Neuronal stem cell (in vitro differentiated cells): ENCODE data around the gene AIFM3.

Experiments used
- DNase-seq: peaks from one replicate; pipeline ENCODE4 v3.0.0-alpha.2; 2013; ENCODE audit warnings: low spot score
- H2AFZ ChIP-seq: one replicate; pipeline ENCODE4 v1.6.1; 2013; ENCODE audit warnings: mild to moderate bottlenecking, low read length, inconsistent platforms
- H2AK5ac ChIP-seq: 2 replicates; pipeline ENCODE4 v1.6.1; 2013; ENCODE audit warnings: low read depth, mild to moderate bottlenecking, inconsistent platforms, low read length, moderate library complexity, mixed read lengths
- H2BK120ac ChIP-seq: 2 replicates; pipeline ENCODE4 v1.6.1; 2013; ENCODE audit warnings: low read depth, mild to moderate bottlenecking, inconsistent platforms, low read length, moderate library complexity, mixed read lengths
- H2BK12ac ChIP-seq: one replicate; pipeline ENCODE4 v1.6.1; 2013; ENCODE audit warnings: low read length, inconsistent platforms
- H2BK15ac ChIP-seq: 2 replicates; pipeline ENCODE4 v1.6.1; 2013; ENCODE audit warnings: mild to moderate bottlenecking, low read length, inconsistent platforms, mixed read lengths
- H2BK5ac ChIP-seq: one replicate; pipeline ENCODE4 v1.6.1; 2013; ENCODE audit warnings: inconsistent platforms, mild to moderate bottlenecking, low read length, moderate library complexity
- H3K14ac ChIP-seq: one replicate; pipeline ENCODE4 v1.6.1; 2013; ENCODE audit warnings: low read length, inconsistent platforms
- H3K18ac ChIP-seq: 2 replicates; pipeline ENCODE4 v1.6.1; 2013; ENCODE audit warnings: low read length, inconsistent platforms
- H3K23ac ChIP-seq: 2 replicates; pipeline ENCODE4 v1.6.1; 2013; ENCODE audit warnings: low read depth, mild to moderate bottlenecking, mixed read lengths, low read length, inconsistent platforms; ENCODE audit not compliant: poor library complexity
- H3K27ac ChIP-seq: replicated peaks from 3 replicates; pipeline ENCODE4 v1.5.1; 2013; ENCODE audit warnings: low read length, inconsistent platforms
- H3K27me3 ChIP-seq, 3 experiments: 2 replicates each; pipeline ENCODE4 v1.6.1; 2013; ENCODE audit warnings: low read length in 3 of 3, mild to moderate bottlenecking in 2 of 3, inconsistent platforms in 1 of 3, low read depth in 1 of 3, mixed read lengths in 1 of 3, moderate library complexity in 1 of 3; ENCODE audit not compliant: control insufficient read depth in 3 of 3, insufficient read depth in 3 of 3
- H3K36me3 ChIP-seq, 2 donors: replicated peaks in 1 of 2; 2 replicates each; pipeline ENCODE4 v1.6.1; 2013; ENCODE audit warnings: low read length in 2 of 2; ENCODE audit not compliant: control insufficient read depth in 2 of 2, insufficient read depth in 2 of 2
- H3K4ac ChIP-seq: 2 replicates; pipeline ENCODE4 v1.6.1; 2013; ENCODE audit warnings: inconsistent platforms, mild to moderate bottlenecking, low read length, moderate library complexity
- H3K4me1 ChIP-seq, 2 donors: 1 replicate in 1 of 2; 2 replicates in 1 of 2; pipeline ENCODE4 v1.6.1; 2013; ENCODE audit warnings: low read length in 2 of 2, low read depth in 1 of 2; ENCODE audit not compliant: control insufficient read depth in 2 of 2, insufficient read depth in 1 of 2
- H3K4me2 ChIP-seq: one replicate; pipeline ENCODE4 v1.6.1; 2013; ENCODE audit warnings: mild to moderate bottlenecking, low read length, inconsistent platforms; ENCODE audit not compliant: insufficient read depth, poor library complexity, severe bottlenecking
- H3K4me3 ChIP-seq, 2 donors: 2 replicates each; pipeline ENCODE4 v1.5.1; 2013; ENCODE audit warnings: low read length in 2 of 2, mild to moderate bottlenecking in 2 of 2, inconsistent platforms in 1 of 2, moderate library complexity in 1 of 2
- H3K79me1 ChIP-seq: one replicate; pipeline ENCODE4 v1.6.1; 2013; ENCODE audit warnings: low read depth, mild to moderate bottlenecking, inconsistent platforms, low read length, moderate library complexity
- H3K9ac ChIP-seq: one replicate; pipeline ENCODE4 v1.6.1; 2013; ENCODE audit warnings: mild to moderate bottlenecking, low read depth, low read length, inconsistent platforms; ENCODE audit not compliant: poor library complexity
- H3K9me3 ChIP-seq, 2 donors: replicated peaks in 1 of 2; 2 replicates each; pipeline versions ENCODE3 to v1.6.1; 2013; ENCODE audit warnings: low read length in 2 of 2, mild to moderate bottlenecking in 2 of 2, inconsistent platforms in 1 of 2, low read depth in 1 of 2, mixed read lengths in 1 of 2, moderate library complexity in 1 of 2; ENCODE audit not compliant: control insufficient read depth in 2 of 2, insufficient read depth in 1 of 2
- H4K8ac ChIP-seq: one replicate; pipeline ENCODE4 v1.6.1; 2013; ENCODE audit warnings: low read depth, mild to moderate bottlenecking, inconsistent platforms, low read length, moderate library complexity
- H4K91ac ChIP-seq: one replicate; pipeline ENCODE4 v1.6.1; 2013; ENCODE audit warnings: low read length, low read depth, mild to moderate bottlenecking, inconsistent platforms; ENCODE audit not compliant: poor library complexity
- WGBS, 2 donors: extraction: QIAGEN DNeasy Blood & Tissue Kit; methylation state at CpG; one replicate each; pipeline ENCODE4 v1.1.7; 2013; ENCODE audit warnings: missing lambda C conversion rate in 2 of 2, mixed read lengths in 1 of 2; ENCODE audit not compliant: insufficient read length in 2 of 2, insufficient replicate concordance in 1 of 2; ENCODE audit errors: extremely low coverage in 2 of 2; 5-methylcytosine and 5-hydroxymethylcytosine counted together

Gene AIFM3

DNA sequence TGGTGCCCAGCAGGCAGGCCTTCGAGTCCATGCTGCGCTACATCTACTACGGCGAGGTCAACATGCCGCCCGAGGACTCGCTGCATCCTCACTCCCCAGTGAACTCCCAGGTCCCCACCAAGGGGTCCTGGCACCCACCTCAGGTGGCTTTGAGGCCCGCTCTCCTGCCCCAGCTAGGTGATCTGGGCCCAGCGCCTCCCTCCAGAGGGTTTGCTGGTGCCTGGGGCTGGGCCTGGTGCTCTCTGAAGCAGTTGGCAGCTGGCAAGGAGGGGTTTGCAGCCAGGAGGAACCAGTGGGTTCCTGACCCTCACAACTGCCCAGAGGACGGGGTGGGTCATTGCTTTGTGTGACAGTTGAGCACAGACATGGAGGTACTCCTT, 29.0 kb downstream of the AIFM3 start:
- H4K8ac ChIP-seq, result no peak overlapping the region
- peaks cover 15% of the 10 kb centered on the region for H3K79me1 ChIP-seq
- H3K4ac ChIP-seq, result no peak overlapping the region
- no peak overlapping the region for H3K18ac ChIP-seq
- WGBS, 2 donors, result no CpG with 5 or more reads among the region's 10 CpGs
- DNase-seq, result no peak
- H3K27me3 ChIP-seq, result no peaks in the 10 kb centered on the region
- H2BK15ac ChIP-seq, result no peak overlapping the region
- H3K23ac ChIP-seq, result peak overlapping the region; percentile 96
- no peak overlapping the region for H3K4me3 ChIP-seq
- H3K27ac ChIP-seq, result no peak overlapping the region
- H3K14ac ChIP-seq, result no peak overlapping the region
- H2BK5ac ChIP-seq, result no peak overlapping the region
- no peaks in the 10 kb centered on the region for H3K9me3 ChIP-seq
- no peak overlapping the region for H3K4me2 ChIP-seq
- no peak overlapping the region for H3K9ac ChIP-seq
- peaks cover 8% of the 10 kb centered on the region in 2 donors for H3K4me1 ChIP-seq
- no peak overlapping the region for H4K91ac ChIP-seq
- peaks cover 69 to 89% of the 10 kb centered on the region in 2 donors for H3K36me3 ChIP-seq
- H2AFZ ChIP-seq, result no peak overlapping the region
- no peak overlapping the region for H2AK5ac ChIP-seq
- H2BK120ac ChIP-seq, result no peak overlapping the region
- H2BK12ac ChIP-seq, result no peak overlapping the region

DNA sequence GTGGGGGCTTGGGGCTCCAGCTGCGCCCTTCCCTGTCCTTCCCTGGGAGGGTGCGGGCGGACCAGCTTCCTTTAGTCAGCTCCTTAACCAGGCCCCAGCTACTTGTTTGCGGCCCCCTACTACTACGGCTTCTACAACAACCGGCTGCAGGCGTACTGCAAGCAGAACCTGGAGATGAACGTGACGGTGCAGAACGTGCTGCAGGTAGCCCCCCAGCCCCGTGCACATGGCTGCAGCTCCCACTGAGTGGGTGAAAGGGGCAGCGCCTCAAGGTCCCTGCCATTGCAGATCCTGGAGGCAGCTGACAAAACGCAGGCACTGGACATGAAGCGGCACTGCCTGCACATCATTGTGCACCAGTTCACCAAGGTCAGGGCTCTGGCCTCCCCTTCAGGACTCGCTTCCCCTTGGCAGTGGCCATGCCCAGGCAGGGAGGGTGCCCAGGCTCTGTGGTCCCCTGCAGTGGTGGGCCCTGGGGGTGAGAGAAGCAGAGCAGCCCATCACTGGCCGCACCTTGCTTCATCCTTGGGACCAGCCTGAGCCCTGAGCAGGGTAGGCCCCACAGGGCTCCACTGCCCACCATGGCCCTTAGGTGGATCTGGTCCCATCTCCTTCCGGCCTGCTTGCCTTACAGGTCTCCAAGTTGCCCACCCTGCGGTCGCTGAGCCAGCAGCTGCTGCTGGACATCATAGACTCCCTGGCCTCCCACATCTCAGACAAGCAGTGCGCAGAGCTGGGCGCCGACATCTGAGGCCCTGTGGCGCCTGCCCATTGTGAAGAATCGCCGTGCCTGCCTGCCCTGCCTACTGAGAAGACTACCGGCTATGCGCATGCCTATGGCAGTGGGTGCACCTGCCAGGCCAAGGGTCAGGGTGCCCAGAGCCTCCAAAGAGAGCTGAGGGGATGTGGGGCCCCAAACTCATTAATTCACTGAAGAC, 29.8 kb downstream of the AIFM3 start:
- Histone ChIP-seq H3K18ac (peak overlapping the region; percentile 33), H3K4me3 (no peak overlapping the region), H3K9me3 (no peaks in the 10 kb centered on the region), H2AFZ (no peak overlapping the region), H2BK120ac (no peak overlapping the region), H3K4me1 (peaks cover 9 to 11% of the 10 kb centered on the region in 2 donors), H4K91ac (peak overlapping the region; percentile 22), H2BK5ac (no peak overlapping the region), H4K8ac (no peak overlapping the region), H3K23ac (peak overlapping the region; percentile 80), H3K4ac (no peak overlapping the region), H3K36me3 (peaks cover 62 to 82% of the 10 kb centered on the region in 2 donors), H3K27me3 (no peaks in the 10 kb centered on the region), H3K4me2 (no peak overlapping the region), H3K27ac (no peak overlapping the region), H2BK12ac (no peak overlapping the region), H2AK5ac (no peak overlapping the region), H2BK15ac (no peak overlapping the region), H3K14ac (no peak overlapping the region), H3K9ac (no peak overlapping the region), H3K79me1 (peaks cover 15% of the 10 kb centered on the region)
- DNase-seq, result no peak
- no CpG with 5 or more reads among the region's 27 CpGs for WGBS, 2 donors

DNA sequence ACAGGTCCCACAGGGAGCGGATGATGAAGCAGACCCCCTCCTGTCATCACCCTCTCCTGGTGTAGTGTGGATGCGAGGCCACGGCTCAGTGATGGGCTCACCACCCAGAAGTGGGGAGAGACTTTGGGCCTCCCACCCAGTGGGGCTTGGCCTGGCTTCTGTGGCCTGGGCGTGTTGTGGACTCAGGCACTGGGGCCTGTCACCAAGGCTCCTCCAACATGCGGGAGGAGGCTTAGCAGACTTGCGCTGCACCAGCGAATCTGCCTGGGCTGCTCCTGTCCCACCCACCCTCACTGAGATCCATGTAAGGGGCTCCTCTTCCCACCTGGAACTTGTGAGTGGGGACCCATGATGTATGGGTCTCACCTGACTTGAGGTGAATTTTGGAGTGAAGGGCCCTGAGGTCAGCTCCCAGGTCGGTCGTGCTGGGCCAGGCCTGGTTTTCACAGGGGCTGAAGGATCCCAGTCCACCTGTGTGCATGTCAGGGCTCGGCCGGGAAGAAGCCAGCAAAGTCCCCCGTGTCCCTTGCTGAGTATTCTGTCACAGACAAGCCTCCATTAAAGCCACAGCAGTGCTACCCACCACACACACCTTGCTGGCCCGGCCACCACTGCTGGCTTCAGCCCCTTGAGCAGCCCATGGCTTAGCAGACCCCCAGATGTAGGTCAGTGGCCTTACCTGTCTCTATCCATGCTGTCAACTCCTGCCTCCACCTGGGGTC, 30.6 kb downstream of the AIFM3 start:
- no peak overlapping the region for H4K8ac ChIP-seq
- no peaks in the 10 kb centered on the region for H3K9me3 ChIP-seq
- no CpG with 5 or more reads among the region's 13 CpGs for WGBS, 2 donors
- no peaks in the 10 kb centered on the region for H3K27me3 ChIP-seq
- H3K4me2 ChIP-seq, result no peak overlapping the region
- peaks cover 54 to 73% of the 10 kb centered on the region in 2 donors for H3K36me3 ChIP-seq
- peak overlapping the region; percentile 22 for H4K91ac ChIP-seq
- no peak overlapping the region for H2AFZ ChIP-seq
- H3K9ac ChIP-seq, result no peak overlapping the region
- H3K18ac ChIP-seq, result no peak overlapping the region
- peaks cover 10 to 12% of the 10 kb centered on the region in 2 donors for H3K4me1 ChIP-seq
- no peak overlapping the region for H3K4ac ChIP-seq
- peak overlapping the region; percentile 89 for H3K23ac ChIP-seq
- no peak overlapping the region for H2BK15ac ChIP-seq
- H2BK120ac ChIP-seq, result no peak overlapping the region
- H3K27ac ChIP-seq, result no peak overlapping the region
- DNase-seq, result no peak
- H3K14ac ChIP-seq, result no peak overlapping the region
- H2AK5ac ChIP-seq, result no peak overlapping the region
- no peak overlapping the region for H2BK12ac ChIP-seq
- peaks cover 15% of the 10 kb centered on the region for H3K79me1 ChIP-seq
- H3K4me3 ChIP-seq, result no peak overlapping the region
- H2BK5ac ChIP-seq, result no peak overlapping the region
